ENCODE results near the gene DPCD.

DPCD gene

DNA sequence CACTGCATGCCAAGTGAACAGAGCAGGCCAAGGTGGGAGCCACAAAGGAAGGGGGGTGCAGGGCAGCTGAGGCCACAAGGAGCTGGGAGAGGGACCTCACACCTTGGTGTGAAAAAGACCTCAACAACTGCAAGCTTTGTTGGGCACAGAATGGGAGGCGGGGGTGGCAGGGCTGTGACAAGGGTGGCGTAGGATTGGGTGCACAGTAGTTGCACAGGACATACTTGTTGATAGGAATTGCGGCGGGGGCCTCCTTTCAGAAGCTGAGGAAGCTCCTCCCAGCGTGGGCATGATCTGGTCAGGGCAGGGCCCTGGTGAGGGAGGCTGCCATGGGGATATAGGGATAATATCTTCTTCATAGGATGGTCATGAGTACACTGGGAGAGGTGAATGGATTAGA lies 25.9 kb upstream of the DPCD start:
- Mint-ChIP-seq H3K27me3 (peaks cover 46% of the 10 kb centered on the region), H3K9me3 (no peaks in the 10 kb centered on the region), H3K4me3 (no peak overlapping the region), H3K27ac (ENCODE audit: low read depth) (no peak overlapping the region), H3K36me3 (ENCODE audit: insufficient read depth) (peaks cover 8% of the 10 kb centered on the region), H3K4me1 (peaks cover 25% of the 10 kb centered on the region)
- DNase-seq (ENCODE audit: low spot score in 2 of 2), result no peak
- ATAC-seq (replicated peaks; ENCODE audit: extremely low read depth, poor library complexity, severe bottlenecking), result no peak

DNA sequence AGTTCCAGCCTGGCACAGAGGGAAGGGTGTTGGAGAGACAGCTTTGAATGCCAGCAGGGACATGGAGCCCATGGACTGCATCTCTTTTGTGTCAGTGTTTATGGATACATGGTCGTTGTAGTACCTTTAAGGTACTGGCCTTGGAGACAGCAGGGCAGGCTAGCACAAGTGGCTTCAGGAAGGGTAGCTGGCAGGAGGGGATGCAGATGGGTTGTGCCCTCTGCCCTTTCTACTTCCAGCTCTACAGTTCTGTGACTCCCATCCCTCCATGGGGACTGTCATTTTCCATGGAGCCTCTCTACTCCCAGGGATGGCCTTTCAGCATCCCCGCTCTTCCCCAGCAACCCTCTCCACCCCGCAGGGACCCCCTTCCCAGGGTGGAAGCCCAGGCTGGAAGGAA lies 25.1 kb upstream of the DPCD start:
- Mint-ChIP-seq H3K36me3 (ENCODE audit: insufficient read depth) (peaks cover 7% of the 10 kb centered on the region), H3K27me3 (peaks cover 54% of the 10 kb centered on the region), H3K4me3 (no peak overlapping the region), H3K27ac (ENCODE audit: low read depth) (no peak overlapping the region), H3K9me3 (no peaks in the 10 kb centered on the region), H3K4me1 (peaks cover 17% of the 10 kb centered on the region)
- no peak for ATAC-seq (replicated peaks; ENCODE audit: extremely low read depth, poor library complexity, severe bottlenecking)
- no peak for DNase-seq (ENCODE audit: low spot score in 2 of 2)

DNA sequence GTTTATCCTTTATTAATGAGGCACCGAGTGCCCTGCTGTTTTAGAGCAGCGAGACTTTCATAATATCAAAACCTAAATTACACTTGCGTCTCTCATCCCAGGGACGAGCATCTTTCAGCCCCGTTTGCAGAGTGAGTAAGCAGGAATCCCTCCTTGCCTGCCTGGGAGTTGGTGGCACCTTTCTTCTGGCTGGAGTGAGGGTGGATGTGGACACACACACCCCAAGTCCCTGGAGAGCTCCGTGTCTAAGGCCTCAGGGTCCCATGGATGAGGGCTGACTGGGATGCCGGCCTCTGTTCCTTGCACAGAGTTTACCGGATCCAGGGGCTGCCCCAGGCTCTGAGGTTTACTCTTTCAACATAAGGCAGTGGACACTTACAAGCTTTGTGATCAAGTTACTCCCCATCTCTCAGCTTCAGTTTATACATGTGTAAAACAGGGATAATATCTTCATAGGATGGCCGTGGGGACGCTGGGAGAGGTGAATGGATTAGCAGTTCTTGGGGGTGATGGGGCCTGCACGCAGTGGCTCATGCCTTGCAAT lies 24.6 kb upstream of the DPCD start:
- ATAC-seq (replicated peaks; ENCODE audit: extremely low read depth, poor library complexity, severe bottlenecking) (no peak), DNase-seq (ENCODE audit: low spot score in 2 of 2) (no peak)
- Mint-ChIP-seq H3K4me1 (peaks cover 12% of the 10 kb centered on the region), H3K9me3 (no peaks in the 10 kb centered on the region), H3K27me3 (peaks cover 59% of the 10 kb centered on the region), H3K4me3 (no peak overlapping the region), H3K36me3 (ENCODE audit: insufficient read depth) (peaks cover 5% of the 10 kb centered on the region), H3K27ac (ENCODE audit: low read depth) (no peak overlapping the region)

DNA sequence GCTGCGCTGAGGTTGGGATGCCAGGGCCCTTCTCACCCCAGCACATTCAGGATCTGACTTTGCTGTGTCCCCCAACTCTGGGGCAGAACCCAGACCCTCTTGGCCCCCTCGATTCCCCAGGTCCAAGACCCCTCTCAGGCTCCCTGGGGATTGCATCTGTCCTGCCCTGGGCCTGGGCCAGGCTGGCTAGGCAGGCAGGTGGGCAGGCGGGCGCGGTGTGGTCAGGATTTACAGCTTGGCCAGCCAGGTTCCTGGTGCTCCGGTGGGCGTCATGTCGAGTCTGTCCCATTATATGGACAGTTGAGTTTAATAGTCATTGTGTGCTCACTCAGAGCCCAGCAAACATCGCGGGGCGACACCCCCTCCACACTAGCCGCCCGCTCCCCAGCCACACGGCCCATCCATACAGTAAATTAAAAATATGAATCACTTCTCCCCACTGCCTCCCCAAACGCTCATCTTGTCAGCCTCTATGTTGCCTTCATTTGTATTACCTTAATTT lies 23.6 kb upstream of the DPCD start:
- H3K27me3 Mint-ChIP-seq, result peaks cover 69% of the 10 kb centered on the region
- DNase-seq (ENCODE audit: low spot score in 2 of 2) (no peak), ATAC-seq (replicated peaks; ENCODE audit: extremely low read depth, poor library complexity, severe bottlenecking) (no peak)
- no peak overlapping the region for H3K27ac Mint-ChIP-seq (ENCODE audit: low read depth)
- H3K4me3 Mint-ChIP-seq, result no peak overlapping the region
- H3K9me3 Mint-ChIP-seq, result no peaks in the 10 kb centered on the region
- H3K36me3 Mint-ChIP-seq (ENCODE audit: insufficient read depth), result peaks cover 5% of the 10 kb centered on the region
- H3K4me1 Mint-ChIP-seq, result peaks cover 4% of the 10 kb centered on the region

DNA sequence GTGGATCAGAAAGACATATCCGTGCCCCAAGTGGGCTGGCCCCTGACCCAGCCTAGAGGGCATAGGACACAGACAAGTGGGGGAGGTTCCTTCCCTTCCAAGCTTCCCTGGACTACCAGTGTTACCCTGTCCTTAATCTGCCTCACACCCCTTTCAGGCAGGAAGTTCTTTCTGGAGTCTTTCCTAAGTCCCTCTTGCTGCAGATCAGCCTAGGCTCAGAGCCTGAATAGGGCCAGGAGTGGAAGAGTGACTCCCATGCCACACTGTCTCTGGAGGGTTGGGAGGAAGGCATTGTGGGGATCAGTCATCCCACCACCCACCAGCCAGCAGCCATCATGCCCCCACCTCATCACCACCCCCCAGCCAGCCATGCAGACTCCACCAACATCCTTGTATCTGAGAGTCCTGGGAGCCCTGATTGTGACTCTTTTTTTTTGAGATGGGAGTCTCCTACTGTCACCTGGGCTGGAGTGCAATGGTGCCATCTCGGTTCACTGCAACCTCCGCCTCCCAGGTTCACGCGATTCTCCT lies 22.7 kb upstream of the DPCD start:
- peaks cover 75% of the 10 kb centered on the region for H3K27me3 Mint-ChIP-seq
- ATAC-seq (replicated peaks; ENCODE audit: extremely low read depth, poor library complexity, severe bottlenecking) (no peak), DNase-seq (ENCODE audit: low spot score in 2 of 2) (no peak)
- no peak overlapping the region for H3K27ac Mint-ChIP-seq (ENCODE audit: low read depth)
- no peaks in the 10 kb centered on the region for H3K9me3 Mint-ChIP-seq
- H3K4me3 Mint-ChIP-seq, result no peak overlapping the region
- peaks cover 6% of the 10 kb centered on the region for H3K4me1 Mint-ChIP-seq
- H3K36me3 Mint-ChIP-seq (ENCODE audit: insufficient read depth), result peaks cover 5% of the 10 kb centered on the region

DNA sequence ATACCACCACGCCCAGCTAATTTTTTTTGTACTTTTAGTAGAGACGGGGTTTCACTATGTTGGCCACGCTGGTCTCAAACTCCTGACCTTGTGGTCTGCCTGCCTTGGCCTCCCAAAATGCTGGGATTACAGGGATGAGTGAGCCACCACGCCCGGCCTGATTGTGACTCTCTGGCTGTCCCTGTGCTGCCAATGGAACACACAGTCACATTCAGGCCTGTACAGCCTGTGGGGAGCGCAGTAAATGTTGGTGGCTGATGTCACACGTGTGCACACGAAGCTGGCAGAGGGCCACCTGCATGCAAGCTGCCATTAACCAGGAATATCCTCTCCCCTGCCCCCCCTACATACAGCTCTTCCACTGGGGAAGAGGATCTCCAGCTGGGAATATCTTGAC lies 22.2 kb upstream of the DPCD start:
- DNase-seq (ENCODE audit: low spot score in 2 of 2), result no peak
- H3K27ac Mint-ChIP-seq (ENCODE audit: low read depth), result no peak overlapping the region
- no peak for ATAC-seq (replicated peaks; ENCODE audit: extremely low read depth, poor library complexity, severe bottlenecking)
- H3K4me3 Mint-ChIP-seq, result no peak overlapping the region
- H3K36me3 Mint-ChIP-seq (ENCODE audit: insufficient read depth), result peaks cover 5% of the 10 kb centered on the region
- peaks cover 75% of the 10 kb centered on the region for H3K27me3 Mint-ChIP-seq
- H3K9me3 Mint-ChIP-seq, result no peaks in the 10 kb centered on the region
- peaks cover 11% of the 10 kb centered on the region for H3K4me1 Mint-ChIP-seq

DNA sequence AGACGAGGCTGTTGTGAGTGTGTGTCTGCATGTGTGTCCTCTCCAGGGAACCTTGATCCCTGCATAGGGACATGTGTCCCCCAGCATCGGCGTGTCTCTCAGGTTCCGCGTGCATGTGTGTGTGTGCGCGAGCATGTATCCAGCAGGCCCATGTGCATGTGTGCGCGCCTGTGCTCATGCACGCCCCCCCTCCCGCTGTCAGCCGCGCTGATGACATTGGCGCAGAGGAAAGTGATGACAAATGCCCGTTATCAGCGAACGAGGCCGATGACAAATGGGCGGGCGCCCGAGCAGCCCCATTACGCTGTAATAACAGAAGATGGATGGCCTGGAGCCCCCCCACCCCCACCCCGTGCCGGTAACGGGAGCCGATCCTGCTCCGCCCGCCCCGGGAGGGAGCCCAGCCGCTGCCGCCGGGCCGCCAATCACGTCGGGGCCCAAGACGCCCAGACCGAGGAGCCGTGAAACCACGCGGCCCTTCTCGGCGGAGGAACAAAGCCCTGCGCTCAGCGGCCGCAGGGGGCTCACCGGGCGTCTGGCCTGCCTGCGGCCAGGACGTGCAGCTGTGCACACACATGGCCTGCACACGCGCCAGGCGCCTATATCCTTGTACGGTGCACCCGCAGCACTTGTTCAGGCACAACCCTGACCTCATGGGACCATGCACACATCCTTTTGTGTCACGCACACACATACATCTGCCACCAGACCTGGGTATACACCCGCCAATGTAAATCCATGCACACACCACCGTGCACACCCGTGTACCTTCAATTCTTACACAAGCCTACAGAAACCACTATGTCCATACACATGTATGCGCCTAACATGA lies 21.6 kb upstream of the DPCD start:
- Mint-ChIP-seq H3K36me3 (ENCODE audit: insufficient read depth) (peaks cover 6% of the 10 kb centered on the region), H3K9me3 (no peaks in the 10 kb centered on the region), H3K27ac (ENCODE audit: low read depth) (no peak overlapping the region), H3K4me3 (no peak overlapping the region), H3K27me3 (peaks cover 75% of the 10 kb centered on the region), H3K4me1 (peaks cover 11% of the 10 kb centered on the region)
- DNase-seq (ENCODE audit: low spot score in 2 of 2), result no peak
- no peak for ATAC-seq (replicated peaks; ENCODE audit: extremely low read depth, poor library complexity, severe bottlenecking)

DNA sequence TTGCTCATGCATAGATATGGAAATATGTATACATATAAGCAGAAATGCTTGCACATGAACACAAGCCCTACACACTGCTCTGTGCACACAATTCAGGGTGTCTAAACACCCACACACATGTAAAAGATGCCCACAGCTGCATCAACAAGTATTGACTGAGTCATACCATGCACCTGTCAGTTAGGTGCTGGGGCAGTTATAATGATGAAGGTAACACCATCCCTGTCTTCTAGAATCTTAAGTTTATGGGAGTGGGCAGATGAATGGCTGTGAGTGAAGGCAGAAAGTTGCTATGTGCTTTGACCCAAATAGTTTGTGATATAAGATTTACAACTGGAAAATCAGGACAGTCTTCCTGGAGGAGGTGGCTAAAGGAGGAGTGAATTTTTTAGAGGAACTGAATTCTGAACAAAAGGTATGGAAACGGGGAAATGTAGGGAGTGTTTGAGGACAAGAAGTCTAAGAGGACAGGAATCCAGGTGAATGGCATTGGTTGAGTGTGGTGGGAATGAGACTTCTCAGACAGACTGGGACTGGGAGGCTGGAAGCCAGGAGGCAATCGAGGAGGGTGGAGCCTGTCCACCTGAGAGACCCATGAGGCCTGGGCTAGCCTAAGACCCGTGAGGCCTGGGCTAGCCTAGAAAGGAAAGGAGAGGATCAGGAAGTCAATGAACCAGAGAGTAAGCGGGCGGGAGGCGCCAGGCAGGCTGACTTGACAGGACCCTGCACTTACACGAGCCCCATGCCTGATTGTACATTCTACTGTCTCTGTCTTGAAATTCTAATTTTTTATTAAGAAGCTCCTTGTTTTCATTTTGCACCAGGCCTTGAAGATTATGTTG lies 20.7 kb upstream of the DPCD start:
- DNase-seq (ENCODE audit: low spot score in 2 of 2) (no peak), ATAC-seq (replicated peaks; ENCODE audit: extremely low read depth, poor library complexity, severe bottlenecking) (no peak)
- H3K36me3 Mint-ChIP-seq (ENCODE audit: insufficient read depth), result peaks cover 6% of the 10 kb centered on the region
- H3K4me3 Mint-ChIP-seq, result no peak overlapping the region
- H3K4me1 Mint-ChIP-seq, result peaks cover 11% of the 10 kb centered on the region
- H3K27ac Mint-ChIP-seq (ENCODE audit: low read depth), result no peak overlapping the region
- H3K9me3 Mint-ChIP-seq, result no peaks in the 10 kb centered on the region
- peaks cover 70% of the 10 kb centered on the region for H3K27me3 Mint-ChIP-seq

DNA sequence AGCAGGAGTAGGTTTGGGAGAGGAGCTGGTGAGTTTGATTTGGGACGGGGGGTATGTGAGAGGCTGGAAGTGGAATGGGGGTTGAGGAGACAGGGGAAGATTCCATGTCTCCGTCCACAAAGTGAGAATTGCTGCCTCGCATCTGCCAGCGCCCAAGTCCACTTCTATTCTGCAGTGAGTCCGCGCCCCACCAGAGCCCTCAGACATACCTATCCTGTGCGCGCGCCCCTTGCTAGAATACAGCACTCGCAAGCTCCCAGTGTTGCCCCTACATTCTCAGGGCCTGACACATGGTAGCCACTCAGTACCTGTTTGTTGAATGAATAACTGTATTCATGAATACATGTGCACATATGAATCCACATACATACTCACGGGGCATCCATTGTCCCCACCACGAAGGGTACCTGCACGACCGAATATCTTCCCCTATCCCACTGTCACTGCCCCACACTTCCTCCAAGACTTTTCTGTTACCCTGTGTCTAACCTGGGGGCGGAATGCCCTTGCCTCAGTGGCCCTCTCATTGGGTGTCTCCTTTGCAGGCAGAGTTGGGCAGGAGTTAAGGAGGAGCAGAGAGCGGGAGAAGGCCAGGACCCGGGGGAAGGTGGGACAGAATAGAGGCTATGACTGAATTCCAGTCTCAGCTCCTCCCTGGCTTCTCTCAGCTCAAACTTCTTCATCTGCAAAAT lies 19.9 kb upstream of the DPCD start:
- ATAC-seq (replicated peaks; ENCODE audit: extremely low read depth, poor library complexity, severe bottlenecking) (no peak), DNase-seq (ENCODE audit: low spot score in 2 of 2) (no peak)
- Mint-ChIP-seq H3K27ac (ENCODE audit: low read depth) (no peak overlapping the region), H3K4me1 (peaks cover 11% of the 10 kb centered on the region), H3K36me3 (ENCODE audit: insufficient read depth) (peaks cover 4% of the 10 kb centered on the region), H3K27me3 (peaks cover 68% of the 10 kb centered on the region), H3K4me3 (peak overlapping the region; percentile 71), H3K9me3 (no peaks in the 10 kb centered on the region)

DNA sequence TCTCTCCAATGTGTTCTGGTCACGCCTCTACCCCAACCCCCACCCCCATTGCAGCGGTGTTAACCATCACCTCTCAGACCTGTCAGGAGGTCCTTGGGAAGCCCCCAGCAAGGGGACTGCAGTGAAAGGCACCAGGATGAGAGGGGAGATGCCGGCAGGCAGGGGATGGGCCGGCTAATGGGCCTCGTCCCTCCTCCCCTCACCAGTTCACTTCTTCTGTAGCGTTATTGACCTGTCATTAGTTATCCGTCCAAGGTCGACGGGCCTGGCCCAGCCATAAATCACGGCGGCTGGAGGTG lies 18.8 kb upstream of the DPCD start:
- H3K4me3 Mint-ChIP-seq, result peak overlapping the region; percentile 71

DNA sequence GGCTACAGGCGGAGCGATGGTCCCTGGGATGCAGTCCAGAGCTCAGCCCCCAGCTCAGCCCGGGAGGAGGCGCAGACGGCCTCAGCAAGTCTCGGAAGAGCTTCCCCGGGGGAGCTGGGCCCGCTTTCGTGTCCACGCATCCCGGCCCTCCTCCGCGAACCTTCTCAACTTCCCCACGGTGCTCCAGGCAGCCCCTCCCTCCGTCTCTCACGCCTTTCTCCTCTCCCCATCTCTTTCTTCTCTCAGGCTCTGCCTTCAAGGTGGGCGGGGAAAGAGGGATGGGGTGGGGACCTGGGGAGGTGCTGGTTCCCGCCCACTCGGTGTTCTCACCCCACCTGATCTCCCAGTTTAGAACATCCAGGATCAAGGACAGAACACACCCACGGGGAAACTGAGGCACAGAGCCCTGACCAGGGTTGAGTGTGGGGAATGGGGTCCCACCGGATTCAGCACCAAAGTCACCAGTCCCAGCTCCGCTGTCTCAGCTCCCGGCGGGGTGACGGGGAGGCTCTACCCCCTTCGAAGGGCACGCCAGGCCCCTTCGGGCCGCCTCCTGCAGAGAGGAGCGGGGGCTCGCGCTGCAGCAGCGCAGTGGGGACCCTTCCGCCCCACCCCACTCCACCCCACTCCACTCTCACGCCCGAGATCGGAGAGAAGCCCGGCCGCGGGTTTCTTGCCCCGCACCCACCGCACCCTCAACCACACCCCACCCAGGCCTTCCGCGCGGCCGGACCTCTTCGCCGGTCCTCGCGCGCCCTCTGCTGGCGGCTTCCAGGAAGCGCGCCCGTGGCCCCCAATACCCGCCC lies 18.3 kb upstream of the DPCD start:
- Mint-ChIP-seq H3K4me3 (peak overlapping the region; percentile 71), H3K9me3 (no peaks in the 10 kb centered on the region), H3K36me3 (ENCODE audit: insufficient read depth) (peaks cover 4% of the 10 kb centered on the region), H3K27ac (ENCODE audit: low read depth) (no peak overlapping the region), H3K27me3 (peaks cover 53% of the 10 kb centered on the region), H3K4me1 (peaks cover 11% of the 10 kb centered on the region)
- ATAC-seq (replicated peaks; ENCODE audit: extremely low read depth, poor library complexity, severe bottlenecking) (peak; percentile 75), DNase-seq (ENCODE audit: low spot score in 2 of 2) (peak; percentile 67 to 68)

More for the DNA sequence above, 18.8 kb upstream of the DPCD start:
- peaks cover 11% of the 10 kb centered on the region for H3K4me1 Mint-ChIP-seq
- H3K27ac Mint-ChIP-seq (ENCODE audit: low read depth), result no peak overlapping the region
- ATAC-seq (replicated peaks; ENCODE audit: extremely low read depth, poor library complexity, severe bottlenecking), result no peak
- peaks cover 4% of the 10 kb centered on the region for H3K36me3 Mint-ChIP-seq (ENCODE audit: insufficient read depth)
- peaks cover 59% of the 10 kb centered on the region for H3K27me3 Mint-ChIP-seq
- no peaks in the 10 kb centered on the region for H3K9me3 Mint-ChIP-seq
- DNase-seq (ENCODE audit: low spot score in 2 of 2), result no peak
